Measurements from ENCODE around the gene TRIM21. TPM values are rescaled to one million over a fixed set of nuclear protein-coding genes. Genes with fewer than 3 reads are reported as not detected.

The TRIM21 gene
- polyA plus RNA-seq, 4 donors: 18.5 to 23.2 (median 21.9) TPM

Other genes starting within 250 kb of the TRIM21 start
- not detected for gene OR52B4, start 25.3 kb downstream of the TRIM21 start, polyA plus RNA-seq (ENCODE audit: insufficient read length in 4 of 4)
- gene OR52K2, start 55.6 kb upstream of the TRIM21 start, polyA plus RNA-seq (ENCODE audit: insufficient read length in 4 of 4): not detected
- under 1 TPM; 0.07 to 0.15 (median 0.11) TPM for gene OR52K1, start 88.9 kb upstream of the TRIM21 start, polyA plus RNA-seq (ENCODE audit: insufficient read length in 4 of 4)
- gene OR52M1, start 151.5 kb upstream of the TRIM21 start, polyA plus RNA-seq (ENCODE audit: insufficient read length in 4 of 4): not detected
- gene OR52I2, start 188.0 kb upstream of the TRIM21 start, polyA plus RNA-seq (ENCODE audit: insufficient read length in 4 of 4): under 1 TPM in 1 of 4 donors, not detected in 3; 0.04 TPM
- gene OR52I1, start 200.3 kb upstream of the TRIM21 start, polyA plus RNA-seq (ENCODE audit: insufficient read length in 4 of 4): under 1 TPM in 1 of 4 donors, not detected in 3; 0.06 TPM
- 10 to 100 TPM; 19.1 to 22.6 (median 20.7) TPM for gene TRIM68, start 214.5 kb upstream of the TRIM21 start, polyA plus RNA-seq (ENCODE audit: insufficient read length in 4 of 4)
- not detected for gene OR51D1, start 243.8 kb upstream of the TRIM21 start, polyA plus RNA-seq (ENCODE audit: insufficient read length in 4 of 4)

All from right renal pelvis (tissue), 4 donors.